Endothelial cell of umbilical vein (primary cell): ENCODE data around the gene TMEM8B. TPM values are rescaled to one million over a fixed set of nuclear protein-coding genes. Genes with fewer than 3 reads are reported as not detected.

Source experiments
- BruUV-seq: library from RNA; stranded (reverse); fragments of 400-500 nt; replicated peaks from 2 replicates; lab custom pipeline; 2021; lab: Mats Ljungman, UMichigan
- CTCF ChIA-PET: fragments of 300-600, 350-600 bp; sonication (Branson Sonifier 250); formaldehyde crosslinking; loops from one replicate; lab custom pipeline; 2021; ENCODE audit warnings: antibody characterized with exemption, inconsistent platforms; lab: Charles Lee
- POLR2A ChIA-PET: fragments of 300-600, 350-600 bp; sonication (Branson Sonifier 250); formaldehyde crosslinking; loops from one replicate; lab custom pipeline; 2021; ENCODE audit warnings: antibody characterized with exemption, inconsistent platforms; lab: Charles Lee
- DNase-seq: peaks from one replicate; pipeline ENCODE4 v3.0.0-alpha.2; 2011; ENCODE audit warnings: low read depth, low spot score
- FAIRE-seq: peaks from 2 replicates; lab custom pipeline; 2011; peaks lifted over from hg19 to GRCh38; lab: Jason Lieb, UNC
- H2AFZ ChIP-seq: 2 replicates; pipeline ENCODE4 v1.6.0; 2012; ENCODE audit warnings: low read depth, low read length, control low read depth, inconsistent platforms
- H3K27ac ChIP-seq: 2 replicates; pipeline ENCODE4 v1.5.1; 2011; ENCODE audit warnings: low read depth, mild to moderate bottlenecking, control low read depth, low read length, moderate library complexity; ENCODE audit not compliant: insufficient read depth
- H3K27me3 ChIP-seq, 2 experiments: 2 replicates each; pipeline versions ENCODE4 v1.6.0 to v1.6.1; 2011; ENCODE audit warnings: low read length in 2 of 2, mixed read lengths in 1 of 2; ENCODE audit not compliant: control insufficient read depth in 2 of 2, insufficient read depth in 2 of 2
- H3K36me3 ChIP-seq, 2 experiments: 2 replicates in 1 of 2; 3 replicates in 1 of 2; pipeline ENCODE4 v1.5.1; 2011; ENCODE audit warnings: low read length in 2 of 2, mild to moderate bottlenecking in 1 of 2, moderate library complexity in 1 of 2; ENCODE audit not compliant: control insufficient read depth in 2 of 2, insufficient read depth in 2 of 2; ENCODE audit errors: extremely low read depth in 1 of 2
- H3K4me1 ChIP-seq: 3 replicates; pipeline ENCODE4 v1.5.1; 2011; ENCODE audit warnings: mild to moderate bottlenecking, low read length; ENCODE audit not compliant: control insufficient read depth, insufficient read depth; ENCODE audit errors: extremely low read depth
- H3K4me2 ChIP-seq: 2 replicates; pipeline ENCODE4 v1.6.1; 2011; ENCODE audit warnings: low read length, control low read depth, mixed read lengths; ENCODE audit not compliant: insufficient read depth
- H3K4me3 ChIP-seq, 3 experiments: fragments of 200-600 bp in 1 of 3; sonication (generic), shearing (Covaris generic) in 1 of 3; replicated peaks in 1 of 3; 2 replicates each; pipeline ENCODE4 v1.5.1; 2011 to 2016; ENCODE audit warnings: control low read depth in 3 of 3, low read length in 3 of 3, mild to moderate bottlenecking in 2 of 3, inconsistent platforms in 1 of 3, low read depth in 1 of 3, moderate library complexity in 1 of 3; ENCODE audit not compliant: insufficient read depth in 1 of 3
- H3K79me2 ChIP-seq: 2 replicates; pipeline ENCODE4 v1.6.0; 2012; ENCODE audit warnings: low read length, inconsistent platforms; ENCODE audit not compliant: control insufficient read depth, insufficient read depth
- H3K9ac ChIP-seq: replicated peaks from 2 replicates; pipeline ENCODE3; 2011; ENCODE audit warnings: low read length, control low read depth; ENCODE audit not compliant: insufficient read depth; ENCODE audit errors: extremely low read depth
- H3K9me1 ChIP-seq: replicated peaks from 3 replicates; pipeline ENCODE4 v1.6.0; 2011; ENCODE audit warnings: mild to moderate bottlenecking, low read length; ENCODE audit not compliant: control insufficient read depth, insufficient read depth; ENCODE audit errors: extremely low read depth
- H3K9me3 ChIP-seq: replicated peaks from 2 replicates; pipeline ENCODE4 v1.5.1; 2012; ENCODE audit warnings: low read length, inconsistent platforms; ENCODE audit not compliant: control insufficient read depth, insufficient read depth
- H4K20me1 ChIP-seq: replicated peaks from 2 replicates; pipeline ENCODE3; 2011; ENCODE audit warnings: mild to moderate bottlenecking, low read length; ENCODE audit not compliant: control insufficient read depth, insufficient read depth; ENCODE audit errors: extremely low read depth
- CTCF ChIP-seq, 2 donors: IDR thresholded peaks; 1 replicate in 1 of 2; 2 replicates in 1 of 2; pipeline ENCODE4 v1.5.1; 2011; ENCODE audit warnings: low read length in 2 of 2, mild to moderate bottlenecking in 2 of 2, moderate library complexity in 2 of 2, control low read depth in 1 of 2, inconsistent platforms in 1 of 2, low read depth in 1 of 2; ENCODE audit not compliant: insufficient read depth in 1 of 2; ENCODE audit errors: extremely low read depth in 1 of 2
- EZH2 ChIP-seq: IDR thresholded peaks from 2 replicates; pipeline ENCODE4 v1.6.1; 2012; ENCODE audit warnings: borderline replicate concordance, low read depth, mild to moderate bottlenecking, moderate library complexity, low read length, inconsistent platforms; ENCODE audit not compliant: severe bottlenecking
- FOS ChIP-seq: IDR thresholded peaks from 2 replicates; pipeline ENCODE4 v1.6.1; 2011; ENCODE audit warnings: mild to moderate bottlenecking, low read length, moderate library complexity, borderline replicate concordance; ENCODE audit not compliant: insufficient read depth
- GATA2 ChIP-seq: IDR thresholded peaks from 2 replicates; pipeline ENCODE4 v1.7.0; 2011; ENCODE audit warnings: low read depth, mild to moderate bottlenecking, moderate library complexity, mixed read lengths, low read length; ENCODE audit not compliant: insufficient read length, insufficient read depth
- JUN ChIP-seq: IDR thresholded peaks from 2 replicates; pipeline ENCODE4 v1.6.1; 2011; ENCODE audit warnings: borderline replicate concordance, low read depth; ENCODE audit not compliant: insufficient read length, insufficient read depth
- MAX ChIP-seq: IDR thresholded peaks from 2 replicates; pipeline ENCODE4 v1.6.1; 2011; ENCODE audit not compliant: insufficient read depth, insufficient read length
- MYC ChIP-seq: IDR thresholded peaks from one replicate; pipeline ENCODE4 v1.6.1; 2011; ENCODE audit warnings: mild to moderate bottlenecking, low read depth, low read length
- POLR2A ChIP-seq: IDR thresholded peaks from 2 replicates; pipeline ENCODE4 v1.6.1; 2012; ENCODE audit warnings: low read depth, mild to moderate bottlenecking, control low read depth, low read length
- POLR2AphosphoS5 ChIP-seq: IDR thresholded peaks from 2 replicates; pipeline ENCODE4 v1.6.1; 2012; ENCODE audit warnings: low read depth, mild to moderate bottlenecking, control low read depth, low read length, moderate library complexity; ENCODE audit not compliant: insufficient read depth
- dilution Hi-C: fragments of 300-500 bp; cut with MboI; formaldehyde crosslinking; loops from one replicate; pipeline ENCODE4 v1.15.0; 2019; ENCODE audit warnings: low sequenced_read_pairs; ENCODE audit not compliant: extremely low pct_ligation_motif_present
- intact Hi-C: fragments of 100-400 bp; cut with micrococcal nuclease; formaldehyde crosslinking; loops from one replicate; pipeline ENCODE4 v1.10.0; 2022
- polyA plus RNA-seq, 4 experiments: library from polyadenylated mRNA; depleted of rRNA in 3 of 4; stranded (reverse) in 3 of 4; unstranded in 1 of 4; fragments of >200 nt; gene quantifications; 2 replicates each; pipeline versions ENCODE4 v1.2.1 to v1.2.3, GENCODE V29; 2011 to 2012; ENCODE audit warnings: missing spikeins in 1 of 4
- total RNA-seq: library from RNA; stranded (reverse); gene quantifications from 2 replicates; pipeline ENCODE4 v1.2.3, GENCODE V29; 2021

Gene TMEM8B
- total and polyA plus RNA-seq, 2 donors (not counting 3 experiments of a cell fraction or from before 2014, with no cell fraction given), result 2.5 to 3.6 TPM

DNA sequence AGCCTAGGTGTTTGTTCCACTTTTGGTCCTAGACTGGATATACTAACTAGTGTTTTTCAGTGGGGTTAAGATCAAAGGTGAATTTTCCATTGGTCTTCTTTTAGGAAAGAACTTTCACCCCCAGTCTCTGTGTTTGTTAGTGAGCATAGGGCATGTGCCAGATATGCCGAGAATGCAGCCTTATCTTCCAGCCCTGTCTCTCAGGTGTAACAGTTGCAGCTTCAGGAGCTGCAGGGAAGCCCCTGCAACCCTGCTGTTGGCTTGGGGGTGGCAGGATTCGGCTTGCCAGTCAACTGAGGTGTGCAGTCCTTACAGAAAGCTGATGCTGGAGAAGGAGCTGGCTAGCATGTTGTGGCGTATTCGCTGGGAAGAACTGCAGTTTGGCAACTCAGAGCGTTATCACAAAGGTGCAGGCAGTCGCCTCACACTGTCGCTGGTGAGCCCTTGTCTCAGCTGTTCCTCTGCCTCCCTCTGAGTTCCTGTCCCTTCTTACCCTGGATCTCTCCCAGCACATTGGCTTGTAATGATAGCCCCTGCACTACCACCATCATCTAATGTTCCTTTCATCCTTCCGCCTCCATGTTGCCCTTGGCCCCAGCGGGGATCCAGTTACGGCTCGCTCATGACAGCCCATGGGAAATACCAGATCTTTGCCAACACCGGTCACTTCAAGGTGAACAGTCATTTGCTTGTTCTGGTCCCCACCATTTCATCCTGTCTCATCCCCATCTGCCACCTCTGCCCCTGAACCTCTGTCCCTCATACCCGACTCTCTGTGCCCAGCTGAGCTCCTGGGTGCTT is 27.5 kb upstream of the TMEM8B start:
- Histone ChIP-seq H3K9me1 (no peaks in the 10 kb centered on the region), H2AFZ (no peak overlapping the region), H4K20me1 (no peaks in the 10 kb centered on the region), H3K9ac (no peak overlapping the region), H3K4me2 (no peak overlapping the region), H3K4me1 (peaks cover 19% of the 10 kb centered on the region), H3K36me3 (peaks cover 0 to 2% of the 10 kb centered on the region in 2 experiments), H3K4me3 (no peak overlapping the region), H3K79me2 (no peaks in the 10 kb centered on the region), H3K27me3 (no peaks in the 10 kb centered on the region), H3K9me3 (no peaks in the 10 kb centered on the region), H3K27ac (no peak overlapping the region)
- dilution Hi-C loops (no loop called here), intact Hi-C loops (no loop called here)
- no peak for FAIRE-seq
- ChIA-PET CTCF (interaction anchor here (1.0 to 1.6 kb wide), 2 partner anchors 11 to 81 kb away, joined by 5 read pairs; no protein-coding TSS in a partner anchor), POLR2A (no interaction called here)
- no TSS peak for BruUV-seq
- DNase-seq, result no peak
- TF ChIP-seq GATA2, result no peak
- TF ChIP-seq EZH2, result no peak
- TF ChIP-seq POLR2A, result no peak
- no peak for TF ChIP-seq MAX
- no peak for TF ChIP-seq FOS
- TF ChIP-seq JUN, result no peak
- no peak for TF ChIP-seq MYC
- no peak for TF ChIP-seq POLR2AphosphoS5
- no peak for TF ChIP-seq CTCF (IDR thresholded peaks at IDR 0.05; ENCODE audit: extremely low read depth in 1 of 2, insufficient read depth in 1 of 2, low read depth in 1 of 2, low read length in 2 of 2)
